ENCODE results near the gene PDIA5.

The PDIA5 gene

DNA sequence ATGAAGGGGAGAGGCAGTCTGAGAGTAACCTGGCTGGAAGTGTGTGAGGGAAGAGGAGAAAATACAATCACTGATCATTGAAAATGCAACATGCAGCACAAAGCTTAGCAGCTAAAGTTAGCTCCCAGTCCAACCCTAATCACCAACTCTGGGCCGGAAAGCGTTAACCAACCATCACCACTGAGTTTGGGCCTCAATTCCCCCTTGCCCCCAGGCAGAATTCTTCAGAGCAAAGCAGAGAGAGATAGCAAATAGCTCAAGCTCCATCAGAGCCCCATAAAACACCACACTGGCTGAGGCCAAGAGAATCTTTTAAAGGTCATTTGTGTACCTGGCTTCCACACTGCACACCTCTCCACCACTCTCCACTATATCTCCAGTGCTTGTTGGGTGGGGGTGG is 16.2 kb upstream of the PDIA5 start:
- Histone ChIP-seq H3K4me1 (no peaks in the 10 kb centered on the region), H3K4me3 (no peak overlapping the region), H3K9me3 (no peaks in the 10 kb centered on the region), H3K27me3 (ENCODE audit: low read depth) (no peaks in the 10 kb centered on the region), H3K36me3 (replicated peaks) (no peaks in the 10 kb centered on the region)
- in situ Hi-C loops (cut with MboI; ENCODE audit: low sequenced_read_pairs), result no loop called here
- no peak for DNase-seq (ENCODE audit: low spot score in 2 of 2)

DNA sequence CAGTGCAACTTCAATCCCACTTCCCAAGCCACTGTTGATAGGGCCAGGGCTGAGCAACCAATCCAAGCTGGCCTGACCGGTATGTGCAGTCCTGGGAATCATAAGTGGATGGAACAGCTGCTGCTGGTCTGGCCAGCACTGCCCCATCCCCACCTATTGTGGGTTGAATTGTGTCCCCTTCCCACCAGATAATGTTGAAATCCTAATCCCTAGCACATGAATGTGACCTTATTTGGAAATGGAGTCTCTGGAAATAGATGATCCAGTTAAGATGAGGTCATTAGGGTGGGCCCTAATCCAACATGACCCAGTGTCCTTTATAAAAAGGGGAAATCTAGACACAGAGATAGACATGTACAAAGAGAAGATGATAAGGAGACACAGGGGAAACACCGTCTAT is 13.7 kb upstream of the PDIA5 start:
- in situ Hi-C loops (cut with MboI; ENCODE audit: low sequenced_read_pairs), result no loop called here
- H3K9me3 ChIP-seq, result no peaks in the 10 kb centered on the region
- H3K4me1 ChIP-seq, result no peaks in the 10 kb centered on the region
- H3K36me3 ChIP-seq (replicated peaks), result no peaks in the 10 kb centered on the region
- no peaks in the 10 kb centered on the region for H3K27me3 ChIP-seq (ENCODE audit: low read depth)
- no peak for DNase-seq (ENCODE audit: low spot score in 2 of 2)
- H3K4me3 ChIP-seq, result no peak overlapping the region

DNA sequence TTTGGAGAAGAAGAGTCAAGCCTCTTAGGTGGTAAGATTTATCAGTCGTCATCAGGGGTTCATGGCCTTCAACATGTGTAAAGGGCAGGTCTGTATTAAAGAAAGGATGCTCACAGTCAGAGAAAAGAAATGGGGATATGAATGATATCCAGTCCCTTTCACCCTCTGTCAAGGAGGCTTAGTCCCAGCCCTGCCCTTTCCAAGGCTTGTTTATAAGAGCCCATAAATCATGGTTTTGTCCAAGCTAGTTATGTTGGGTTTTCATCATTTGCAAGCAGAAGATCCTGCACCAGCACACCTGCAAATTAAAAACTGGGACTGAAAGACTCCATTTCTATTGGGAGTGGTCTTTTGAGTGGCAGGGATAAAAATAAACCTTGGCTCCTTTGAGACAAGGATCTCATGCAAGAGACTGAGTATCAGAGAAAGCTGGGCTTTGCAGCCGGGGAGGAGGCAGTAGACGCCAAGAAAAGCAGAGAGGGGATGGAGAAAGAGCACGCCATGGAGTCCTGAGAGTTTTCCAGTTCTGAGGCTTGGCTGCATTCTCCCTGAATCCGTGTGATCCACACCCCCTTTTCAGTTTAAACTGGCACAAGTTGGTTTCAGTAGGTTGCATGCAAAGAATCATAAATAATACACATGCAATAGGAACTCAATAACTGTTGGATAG is 12.6 kb upstream of the PDIA5 start:
- Histone ChIP-seq H3K4me1 (no peaks in the 10 kb centered on the region), H3K27me3 (ENCODE audit: low read depth) (no peaks in the 10 kb centered on the region), H3K36me3 (replicated peaks) (no peaks in the 10 kb centered on the region), H3K9me3 (no peaks in the 10 kb centered on the region), H3K4me3 (no peak overlapping the region)
- no peak for DNase-seq (ENCODE audit: low spot score in 2 of 2)
- in situ Hi-C loops (cut with MboI; ENCODE audit: low sequenced_read_pairs), result no loop called here

DNA sequence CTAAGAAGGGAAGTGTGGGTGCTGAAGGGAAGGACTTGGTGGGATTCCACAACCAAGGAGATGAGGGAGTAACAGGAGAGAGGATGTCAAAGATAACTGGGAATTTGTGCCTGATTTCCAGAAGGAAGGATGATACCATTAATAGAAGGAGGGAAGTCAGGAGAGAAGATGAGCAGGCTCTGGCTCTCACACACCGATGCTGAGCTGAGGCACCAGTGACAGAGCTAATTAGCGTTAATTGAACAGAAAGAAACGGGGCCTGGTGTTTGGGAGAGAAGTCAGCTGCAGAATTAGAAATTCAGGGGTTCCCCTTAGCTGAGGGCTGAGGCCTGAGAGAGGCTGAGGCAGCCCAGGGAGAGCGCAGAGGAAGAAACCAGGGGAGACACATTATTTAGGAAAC is 11.9 kb upstream of the PDIA5 start:
- H3K9me3 ChIP-seq, result no peaks in the 10 kb centered on the region
- no peaks in the 10 kb centered on the region for H3K4me1 ChIP-seq
- no peaks in the 10 kb centered on the region for H3K36me3 ChIP-seq (replicated peaks)
- no peak for DNase-seq (ENCODE audit: low spot score in 2 of 2)
- H3K27me3 ChIP-seq (ENCODE audit: low read depth), result no peaks in the 10 kb centered on the region
- no peak overlapping the region for H3K4me3 ChIP-seq
- in situ Hi-C loops (cut with MboI; ENCODE audit: low sequenced_read_pairs), result no loop called here

DNA sequence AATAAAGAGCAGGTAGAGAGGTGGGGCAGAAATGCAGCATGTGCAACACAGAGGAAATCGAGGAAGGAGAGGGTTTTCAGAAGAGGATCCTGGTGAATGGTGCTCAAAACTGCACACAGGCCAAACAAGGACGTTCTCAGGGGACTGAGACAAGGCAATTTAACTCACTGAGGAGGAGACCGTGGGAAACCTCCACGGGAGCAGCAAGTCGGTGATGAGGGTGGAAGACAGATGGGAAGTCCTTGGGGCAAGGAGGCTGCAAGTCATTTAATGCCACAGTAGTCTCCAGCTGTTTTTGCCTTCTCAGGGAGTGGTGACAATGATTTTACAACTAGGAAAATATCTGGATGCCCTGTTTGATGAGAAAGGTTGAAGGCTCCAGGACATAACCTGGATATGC is 11.5 kb upstream of the PDIA5 start:
- H3K27me3 ChIP-seq (ENCODE audit: low read depth), result no peaks in the 10 kb centered on the region
- in situ Hi-C loops (cut with MboI; ENCODE audit: low sequenced_read_pairs), result no loop called here
- H3K9me3 ChIP-seq, result no peaks in the 10 kb centered on the region
- no peak for DNase-seq (ENCODE audit: low spot score in 2 of 2)
- no peaks in the 10 kb centered on the region for H3K36me3 ChIP-seq (replicated peaks)
- H3K4me1 ChIP-seq, result no peaks in the 10 kb centered on the region
- H3K4me3 ChIP-seq, result no peak overlapping the region

DNA sequence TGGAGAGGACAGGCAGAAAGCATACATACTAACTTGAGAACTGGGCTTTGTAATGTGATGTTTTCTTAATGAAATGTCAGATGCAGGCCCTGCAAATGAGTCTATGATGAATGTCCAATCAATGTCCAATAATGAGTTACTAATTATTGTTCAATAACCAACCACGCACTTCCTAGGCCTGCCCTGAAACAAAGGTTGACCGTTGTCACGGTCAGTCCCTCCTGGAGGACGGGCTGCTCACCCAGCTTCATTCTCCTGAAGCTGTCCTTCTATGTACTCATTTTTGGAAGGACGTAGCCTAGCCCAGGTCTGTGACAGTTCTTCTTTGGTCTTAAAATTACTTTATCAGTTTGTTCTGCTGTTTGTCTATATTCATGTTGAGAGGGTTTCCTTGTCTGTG is 8.3 kb upstream of the PDIA5 start:
- no peaks in the 10 kb centered on the region for H3K4me1 ChIP-seq
- in situ Hi-C loops (cut with MboI; ENCODE audit: low sequenced_read_pairs), result no loop called here
- no peaks in the 10 kb centered on the region for H3K36me3 ChIP-seq (replicated peaks)
- H3K27me3 ChIP-seq (ENCODE audit: low read depth), result no peaks in the 10 kb centered on the region
- no peaks in the 10 kb centered on the region for H3K9me3 ChIP-seq
- no peak for DNase-seq (ENCODE audit: low spot score in 2 of 2)
- no peak overlapping the region for H3K4me3 ChIP-seq

DNA sequence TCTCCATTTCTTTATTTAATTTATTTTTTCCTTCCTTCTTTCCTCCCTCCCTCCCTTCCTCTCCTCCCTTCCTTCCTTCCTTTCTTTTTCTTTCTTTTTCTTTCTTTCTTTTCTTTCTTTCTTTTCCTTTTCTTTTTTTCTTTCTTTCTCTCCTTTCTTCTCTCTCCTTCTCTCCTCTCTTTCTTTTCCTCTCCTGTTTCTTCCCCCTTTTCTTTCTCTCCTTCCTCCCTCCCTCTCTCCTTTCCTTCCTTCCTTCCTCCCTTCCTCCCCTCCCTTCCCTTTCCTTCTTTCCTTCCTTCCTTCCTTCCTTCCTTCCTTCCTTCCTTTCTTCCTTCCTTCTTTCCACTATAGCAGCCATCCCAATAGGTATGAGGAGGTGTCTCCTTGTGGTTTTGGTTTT is 6.8 kb upstream of the PDIA5 start:
- Histone ChIP-seq H3K4me1 (no peaks in the 10 kb centered on the region), H3K36me3 (replicated peaks) (no peaks in the 10 kb centered on the region), H3K4me3 (no peak overlapping the region), H3K27me3 (ENCODE audit: low read depth) (no peaks in the 10 kb centered on the region), H3K9me3 (no peaks in the 10 kb centered on the region)
- no peak for DNase-seq (ENCODE audit: low spot score in 2 of 2)
- in situ Hi-C loops (cut with MboI; ENCODE audit: low sequenced_read_pairs), result no loop called here

DNA sequence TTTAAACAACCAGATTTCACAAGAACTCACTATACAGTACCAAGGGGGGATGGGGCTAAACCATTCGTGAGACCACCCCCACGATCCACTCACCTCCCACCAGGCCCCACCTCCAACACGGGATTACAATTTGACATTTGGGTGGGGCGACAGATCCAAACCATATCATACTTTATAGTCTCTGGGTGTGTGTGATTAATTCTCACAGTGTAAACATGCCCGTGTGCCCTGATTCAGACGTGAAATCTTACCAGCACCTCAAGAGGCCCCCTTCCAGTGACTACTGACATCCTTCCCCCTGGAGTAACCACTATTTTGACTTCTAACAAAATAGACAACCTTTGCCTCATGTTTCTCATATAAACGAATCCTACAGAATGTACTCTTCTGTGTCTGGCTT is 5.0 kb upstream of the PDIA5 start:
- H3K4me1 ChIP-seq, result no peaks in the 10 kb centered on the region
- in situ Hi-C loops (cut with MboI; ENCODE audit: low sequenced_read_pairs), result no loop called here
- no peak overlapping the region for H3K4me3 ChIP-seq
- DNase-seq (ENCODE audit: low spot score in 2 of 2), result no peak
- no peaks in the 10 kb centered on the region for H3K27me3 ChIP-seq (ENCODE audit: low read depth)
- H3K9me3 ChIP-seq, result no peaks in the 10 kb centered on the region
- H3K36me3 ChIP-seq (replicated peaks), result no peaks in the 10 kb centered on the region

DNA sequence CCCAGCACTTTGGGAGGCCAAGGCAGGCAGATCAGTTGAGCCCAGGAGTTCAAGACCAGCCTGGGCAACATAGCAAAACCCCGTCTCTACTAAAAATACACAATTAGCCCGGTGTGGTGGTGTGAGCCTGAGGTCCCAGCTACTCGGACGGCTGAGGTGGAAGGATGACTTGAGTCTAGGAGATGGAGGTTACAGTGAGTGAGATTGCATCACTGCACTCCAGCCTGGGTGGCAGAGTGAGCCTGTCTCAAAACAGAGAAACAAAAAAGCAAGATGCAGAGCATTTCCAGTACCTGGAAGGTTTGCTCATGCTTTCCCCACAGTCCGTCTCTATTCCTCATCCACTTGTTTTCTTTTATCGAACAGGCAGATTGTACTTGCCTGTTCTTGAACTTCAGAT is 3.8 kb upstream of the PDIA5 start:
- Histone ChIP-seq H3K36me3 (replicated peaks) (no peaks in the 10 kb centered on the region), H3K4me1 (no peaks in the 10 kb centered on the region), H3K9me3 (no peaks in the 10 kb centered on the region), H3K27me3 (ENCODE audit: low read depth) (no peaks in the 10 kb centered on the region), H3K4me3 (no peak overlapping the region)
- in situ Hi-C loops (cut with MboI; ENCODE audit: low sequenced_read_pairs), result no loop called here
- no peak for DNase-seq (ENCODE audit: low spot score in 2 of 2)

DNA sequence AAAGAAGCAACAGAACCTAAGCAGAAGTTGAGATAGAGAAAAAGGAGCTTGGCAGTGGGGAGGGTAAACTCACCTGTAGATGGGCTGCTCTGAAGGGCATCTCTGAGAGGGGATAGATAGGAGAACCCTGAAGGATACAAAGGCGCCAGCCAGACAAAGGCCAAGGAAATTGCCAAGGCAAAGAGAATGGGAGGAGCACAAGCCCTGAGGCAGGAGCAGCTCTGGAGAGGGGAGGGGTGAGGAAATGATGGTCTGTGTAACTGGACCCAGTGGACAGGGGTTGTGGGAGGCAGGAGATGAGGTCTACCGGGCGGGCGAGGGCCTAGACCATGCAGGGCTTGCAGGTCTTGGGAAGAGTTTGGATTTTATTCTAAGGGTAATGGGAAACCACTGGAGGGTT is 2.3 kb upstream of the PDIA5 start:
- Histone ChIP-seq H3K27me3 (ENCODE audit: low read depth) (no peaks in the 10 kb centered on the region), H3K36me3 (replicated peaks) (no peaks in the 10 kb centered on the region), H3K9me3 (no peaks in the 10 kb centered on the region), H3K4me1 (peaks cover 10% of the 10 kb centered on the region; the same call in 1 of the 2 replicates), H3K4me3 (no peak overlapping the region)
- in situ Hi-C loops (cut with MboI; ENCODE audit: low sequenced_read_pairs), result no loop called here
- DNase-seq (ENCODE audit: low spot score in 2 of 2), result no peak

DNA sequence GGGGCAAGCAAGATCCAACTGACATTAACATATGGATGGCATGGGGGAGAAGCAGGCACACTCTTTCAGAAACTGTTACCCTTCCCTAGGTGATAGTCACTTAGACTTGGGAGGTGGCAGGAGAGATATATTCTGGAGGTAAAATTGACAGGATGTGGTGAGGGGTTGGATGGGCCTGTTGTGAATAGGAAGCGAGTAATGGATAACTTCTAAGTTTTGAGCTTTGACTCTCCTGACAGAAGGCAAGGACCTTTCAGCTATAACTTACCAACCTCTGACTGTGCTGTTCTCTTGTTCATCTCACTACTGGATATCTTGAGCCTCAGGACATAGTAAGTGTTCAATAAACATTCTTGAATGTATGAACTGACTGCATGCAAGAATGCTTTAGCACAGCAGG is 1.9 kb upstream of the PDIA5 start:
- H3K4me3 ChIP-seq, result no peak overlapping the region
- H3K9me3 ChIP-seq, result no peaks in the 10 kb centered on the region
- no peaks in the 10 kb centered on the region for H3K27me3 ChIP-seq (ENCODE audit: low read depth)
- H3K4me1 ChIP-seq, result peaks cover 10% of the 10 kb centered on the region; the same call in 1 of the 2 replicates
- in situ Hi-C loops (cut with MboI; ENCODE audit: low sequenced_read_pairs), result no loop called here
- H3K36me3 ChIP-seq (replicated peaks), result no peaks in the 10 kb centered on the region
- no peak for DNase-seq (ENCODE audit: low spot score in 2 of 2)

DNA sequence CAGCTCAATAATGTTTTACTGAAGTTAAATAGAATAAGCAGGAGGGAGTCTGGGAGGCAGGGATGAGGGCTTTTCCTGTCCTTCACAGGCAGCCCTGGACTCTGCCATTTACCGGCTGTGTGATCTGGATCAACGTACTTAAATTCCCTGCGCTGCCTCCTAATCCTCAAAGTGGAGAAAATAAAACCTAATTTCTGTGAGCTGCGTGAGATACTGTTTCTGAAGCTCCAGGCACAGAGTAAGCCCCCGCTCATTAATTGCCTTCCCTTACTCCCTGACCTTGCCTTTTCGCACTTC is 278 bp upstream of the PDIA5 start:
- H3K36me3 ChIP-seq (replicated peaks), result no peaks in the 10 kb centered on the region
- peaks cover 10% of the 10 kb centered on the region; the same call in 1 of the 2 replicates for H3K4me1 ChIP-seq
- in situ Hi-C loops (cut with MboI; ENCODE audit: low sequenced_read_pairs), result no loop called here
- peak overlapping the region; percentile 69 for H3K4me3 ChIP-seq
- DNase-seq (ENCODE audit: low spot score in 2 of 2), result no peak
- H3K9me3 ChIP-seq, result no peaks in the 10 kb centered on the region
- no peaks in the 10 kb centered on the region for H3K27me3 ChIP-seq (ENCODE audit: low read depth)

DNA sequence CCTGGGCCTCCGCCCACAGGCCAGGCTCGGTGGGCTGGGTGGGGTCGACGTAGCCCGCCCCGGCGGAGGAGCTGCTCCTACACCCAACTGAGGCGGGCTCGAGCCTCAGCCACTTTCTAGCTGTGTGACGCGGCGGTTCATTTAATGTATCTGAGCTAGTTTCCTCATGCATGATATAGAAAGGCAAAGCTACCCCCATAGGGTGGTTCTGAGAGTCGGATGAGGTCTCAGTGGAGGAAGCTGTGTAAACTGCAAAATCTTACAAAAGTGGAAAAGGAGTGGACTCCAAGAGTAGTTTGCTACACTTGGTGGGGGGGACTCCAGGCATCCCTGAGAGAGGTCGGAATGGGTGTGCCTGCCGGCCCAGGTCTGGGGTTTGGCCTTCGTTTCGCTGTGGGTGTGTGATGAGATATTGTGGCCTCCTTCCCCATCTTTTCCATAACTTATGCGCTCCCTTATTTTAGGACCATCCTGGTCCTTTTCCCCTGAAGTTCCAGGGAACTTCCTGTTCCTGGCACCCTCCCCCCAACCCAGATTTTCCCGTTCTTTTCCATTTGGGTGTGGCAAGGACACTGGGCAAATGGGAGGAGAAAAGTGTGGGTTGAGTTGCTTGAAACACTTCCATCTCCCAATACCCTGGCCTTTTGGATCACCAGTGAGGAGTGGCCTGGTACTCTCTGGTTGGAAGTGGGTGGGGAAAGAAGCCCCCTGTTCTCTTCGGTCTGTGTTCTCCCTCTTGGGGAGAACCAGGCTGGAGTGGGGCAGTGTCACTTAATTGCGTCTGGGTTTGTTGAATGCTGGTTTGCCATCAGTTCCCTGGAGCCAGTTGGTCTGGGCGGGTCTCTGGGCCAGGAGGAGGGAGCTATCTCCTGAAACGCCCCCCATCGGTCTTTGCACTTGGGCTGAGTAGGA is 1.1 kb downstream of the PDIA5 start:
- Histone ChIP-seq H3K9me3 (no peaks in the 10 kb centered on the region), H3K36me3 (replicated peaks) (no peaks in the 10 kb centered on the region), H3K4me1 (peaks cover 10% of the 10 kb centered on the region; the same call in 1 of the 2 replicates), H3K4me3 (peak overlapping the region; percentile 69), H3K27me3 (ENCODE audit: low read depth) (no peaks in the 10 kb centered on the region)
- peak; percentile 49 to 73 for DNase-seq (ENCODE audit: low spot score in 2 of 2)
- in situ Hi-C loops (cut with MboI; ENCODE audit: low sequenced_read_pairs), result no loop called here

DNA sequence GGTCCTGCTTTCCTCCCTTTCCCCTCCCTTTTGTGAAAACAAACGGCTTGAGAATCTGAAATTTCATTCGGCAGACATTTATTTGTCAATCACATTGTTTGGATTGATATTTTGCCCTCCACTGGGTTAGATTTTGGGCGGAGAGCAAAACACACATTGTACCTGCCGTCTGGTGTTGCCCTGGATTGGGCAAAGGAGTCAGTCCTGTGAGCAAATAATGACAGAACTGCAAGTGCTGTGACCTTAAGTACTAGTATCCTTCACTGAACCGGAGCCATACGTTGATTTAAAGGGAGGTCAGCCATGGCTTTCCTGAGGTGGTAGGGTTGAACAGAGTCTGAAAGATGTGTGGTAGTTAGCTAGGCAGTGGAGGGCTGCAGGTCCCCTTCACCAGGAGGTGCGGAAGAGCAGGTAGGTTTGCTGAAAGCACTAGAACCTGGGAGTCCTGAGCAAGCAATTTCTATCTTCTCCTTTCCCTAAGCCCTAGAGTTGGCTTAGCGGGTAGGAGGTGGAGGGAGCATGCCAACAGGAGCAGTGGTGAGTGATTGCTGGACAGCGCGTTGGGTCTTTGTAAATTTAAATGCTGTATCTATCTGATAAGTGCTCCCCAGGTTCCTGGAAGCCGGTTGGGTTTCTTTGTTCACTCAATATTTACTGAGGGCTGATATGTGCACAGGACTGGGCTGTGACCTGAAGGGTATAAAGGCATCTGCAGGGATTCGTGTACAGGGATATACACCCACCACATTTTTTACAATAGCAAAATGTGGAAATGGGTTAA is 2.0 kb downstream of the PDIA5 start:
- peak overlapping the region; percentile 69 for H3K4me3 ChIP-seq
- H3K36me3 ChIP-seq (replicated peaks), result no peaks in the 10 kb centered on the region
- DNase-seq (ENCODE audit: low spot score in 2 of 2), result no peak
- in situ Hi-C loops (cut with MboI; ENCODE audit: low sequenced_read_pairs), result no loop called here
- no peaks in the 10 kb centered on the region for H3K27me3 ChIP-seq (ENCODE audit: low read depth)
- peaks cover 10% of the 10 kb centered on the region; the same call in 1 of the 2 replicates for H3K4me1 ChIP-seq
- H3K9me3 ChIP-seq, result no peaks in the 10 kb centered on the region
